ENCODE results near the gene VPS8.

DNA sequence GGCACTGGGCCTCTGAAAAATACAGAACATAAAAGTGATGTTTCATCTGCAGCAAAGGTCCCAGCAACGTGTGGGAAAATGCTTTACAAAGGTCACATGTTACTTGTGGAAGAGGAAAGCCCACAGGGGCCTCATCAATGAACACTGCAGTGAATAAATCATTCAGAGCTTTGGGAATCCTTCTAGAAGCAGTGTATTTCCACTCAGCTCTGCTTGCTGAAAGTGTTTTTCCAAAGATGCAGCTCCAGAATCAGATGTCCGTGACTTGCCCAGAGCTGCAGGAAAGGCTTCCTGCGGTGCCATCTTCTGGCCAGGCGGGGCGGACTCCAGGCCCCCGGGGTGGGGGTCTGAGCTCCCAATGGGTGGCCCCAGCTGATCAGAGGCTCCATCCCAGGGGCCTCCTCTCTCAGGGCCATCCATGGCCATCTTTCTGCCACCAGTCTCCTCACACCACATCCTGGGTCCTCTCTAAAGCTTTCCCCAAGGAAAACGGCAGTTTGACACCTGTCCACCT, 259.4 kb downstream of the VPS8 start:
- TF ChIP-seq CTCF (IDR thresholded peaks at IDR 0.05) (no peak), EP300 (IDR thresholded peaks at IDR 0.05) (no peak)
